K562 (cell line): Measurements from ENCODE around the gene WDR70. TPM values are rescaled to one million over a fixed set of nuclear protein-coding genes. Genes with fewer than 3 reads are reported as not detected.
"Not testable (repeated sequence)": the region's sequence is repeated elsewhere in the genome, so short reads cannot be mapped to it uniquely, and the experiment has no call there.

Source experiments
- ATAC-seq: fragments of 200-7000 bp; cut with Tn5 transposase; 3 replicates; pipeline ENCODE4 v1.9.1; 2020; ENCODE audit warnings: moderate library complexity
- Bru-seq: library from RNA; stranded (reverse); fragments of 400-500 nt; gene quantifications from one replicate; lab custom pipeline; 2021; lab: Mats Ljungman, UMichigan
- BruChase-seq, 2 experiments: library from RNA; stranded (reverse); fragments of 400-500 nt; gene quantifications; one replicate each; lab custom pipeline; 2021; lab: Mats Ljungman, UMichigan
- BruUV-seq: library from RNA; stranded (reverse); fragments of 400-500 nt; replicated peaks from 2 replicates; lab custom pipeline; 2021; lab: Mats Ljungman, UMichigan
- CTCF ChIA-PET: fragments of 300-600 bp; formaldehyde crosslinking; extraction: SDS; loops from one replicate; lab custom pipeline; 2021; ENCODE audit warnings: low intra/inter-chr PET ratio; lab: Yijun Ruan, JAX
- POLR2A ChIA-PET: fragments of 300-600, 350-650 bp; sonication (Branson Sonifier 250); formaldehyde crosslinking; extraction: SDS; loops from one replicate; lab custom pipeline; 2021; ENCODE audit warnings: antibody characterized with exemption, inconsistent platforms; lab: Yijun Ruan, JAX
- DNase-seq, 4 experiments: peaks; one replicate each; pipeline versions ENCODE4 v3.0.0 to v3.0.0-alpha.2; 2011 to 2018; ENCODE audit warnings: low spot score in 3 of 4, mixed read lengths in 3 of 4; ENCODE audit errors: extremely low read depth in 1 of 4
- FAIRE-seq: peaks from 2 replicates; lab custom pipeline; 2011; peaks lifted over from hg19 to GRCh38; lab: Jason Lieb, UNC
- H2AFZ ChIP-seq: 2 replicates; pipeline ENCODE4 v1.6.0; 2011; ENCODE audit warnings: low read depth, low read length, control low read depth, inconsistent platforms
- H3K27ac ChIP-seq: fragments of 200-600 bp; 3 replicates; pipeline ENCODE4 v1.8.0; 2011; ENCODE audit warnings: low read depth, mild to moderate bottlenecking, control low read depth, inconsistent platforms, low read length, moderate library complexity, mixed read lengths; ENCODE audit errors: extremely low read depth
- H3K27me3 ChIP-seq, 2 experiments: fragments of 300-600 bp in 1 of 2; 2 replicates in 1 of 2; 3 replicates in 1 of 2; pipeline versions ENCODE4 v1.6.0 to v1.8.0; 2011; ENCODE audit warnings: inconsistent platforms in 2 of 2, low read length in 2 of 2, mild to moderate bottlenecking in 1 of 2, mixed read lengths in 1 of 2, moderate library complexity in 1 of 2; ENCODE audit not compliant: control insufficient read depth in 2 of 2, insufficient read depth in 2 of 2
- H3K36me3 ChIP-seq: fragments of 300-600 bp; 3 replicates; pipeline ENCODE4 v1.8.0; 2011; ENCODE audit warnings: mild to moderate bottlenecking, low read length, inconsistent platforms; ENCODE audit not compliant: control insufficient read depth, insufficient read depth
- H3K4me1 ChIP-seq, 2 experiments: fragments of 200-600 bp in 1 of 2; replicated peaks in 1 of 2; 2 replicates in 1 of 2; 3 replicates in 1 of 2; pipeline versions ENCODE4 v1.5.1 to v1.8.0; 2011; ENCODE audit warnings: inconsistent platforms in 2 of 2, low read length in 2 of 2, mild to moderate bottlenecking in 1 of 2, mixed read lengths in 1 of 2, moderate library complexity in 1 of 2; ENCODE audit not compliant: control insufficient read depth in 2 of 2, insufficient read depth in 2 of 2
- H3K4me2 ChIP-seq: 2 replicates; pipeline ENCODE4 v1.6.1; 2011; ENCODE audit warnings: low read length, control low read depth, inconsistent platforms, mixed read lengths; ENCODE audit not compliant: insufficient read depth
- H3K4me3 ChIP-seq: fragments of 200-600 bp; sonication (generic), shearing (Covaris generic); 2 replicates; pipeline ENCODE4 v1.5.1; 2016; ENCODE audit warnings: control low read depth, inconsistent platforms
- H3K79me2 ChIP-seq: fragments of 200-600 bp; 3 replicates; pipeline ENCODE4 v1.8.0; 2011; ENCODE audit warnings: low read length, inconsistent platforms; ENCODE audit not compliant: control insufficient read depth, insufficient read depth
- H3K9ac ChIP-seq, 2 experiments: 2 replicates each; pipeline versions ENCODE4 v1.6.0 to v1.6.1; 2011; ENCODE audit warnings: low read depth in 2 of 2, low read length in 2 of 2, control low read depth in 1 of 2, inconsistent platforms in 1 of 2, mild to moderate bottlenecking in 1 of 2, mixed read lengths in 1 of 2; ENCODE audit not compliant: insufficient read depth in 1 of 2
- H3K9me1 ChIP-seq: one replicate; pipeline ENCODE4 v1.6.0; 2011; ENCODE audit warnings: inconsistent platforms, mild to moderate bottlenecking, low read length, moderate library complexity; ENCODE audit not compliant: control insufficient read depth, insufficient read depth
- H3K9me3 ChIP-seq: replicated peaks from 2 replicates; pipeline ENCODE4 v1.5.1; 2011; ENCODE audit warnings: low read depth, low read length, inconsistent platforms; ENCODE audit not compliant: control insufficient read depth, insufficient read depth
- H4K20me1 ChIP-seq: replicated peaks from 2 replicates; pipeline ENCODE4 v1.6.1; 2011; ENCODE audit warnings: low read length, inconsistent platforms, mixed read lengths; ENCODE audit not compliant: control insufficient read depth, insufficient read depth
- ATF1 ChIP-seq, 2 experiments: fragments of 450-650 bp in 1 of 2; IDR thresholded peaks; 2 replicates each; pipeline ENCODE4 v1.6.1; 2016; ENCODE audit warnings: missing compliant biosample characterization in 1 of 2, missing genetic modification characterization in 1 of 2
- CREB1 ChIP-seq, 2 experiments: sonication (generic) in 1 of 2; formaldehyde crosslinking in 1 of 2; IDR thresholded peaks; 2 replicates each; pipeline versions ENCODE4 v1.6.1 to v1.8.0; 2012 to 2022; ENCODE audit warnings: inconsistent platforms in 1 of 2, mild to moderate bottlenecking in 1 of 2, missing genetic modification reagents in 1 of 2, moderate library complexity in 1 of 2
- MBD2 ChIP-seq: sonication (generic); IDR thresholded peaks from 2 replicates; pipeline ENCODE4 v1.6.1; 2016; ENCODE audit warnings: low read depth, borderline replicate concordance
- NCOR1 ChIP-seq: fragments of 450-650 bp; IDR thresholded peaks from 2 replicates; pipeline ENCODE4 v1.6.1; 2016; ENCODE audit warnings: mild to moderate bottlenecking, moderate library complexity
- RBFOX2 ChIP-seq: fragments of 200-400 bp; formaldehyde crosslinking; IDR thresholded peaks from 2 replicates; pipeline ENCODE4 v1.6.1; 2017; ENCODE audit warnings: low read depth, mild to moderate bottlenecking, low read length, moderate library complexity
- SIN3A ChIP-seq, 2 experiments: fragments of 150-350 bp in 1 of 2; IDR thresholded peaks; 2 replicates each; pipeline ENCODE4 v1.6.1; 2011 to 2016; ENCODE audit warnings: borderline replicate concordance in 2 of 2, low read depth in 2 of 2, low read length in 2 of 2, mild to moderate bottlenecking in 2 of 2, moderate library complexity in 2 of 2; ENCODE audit not compliant: control insufficient read depth in 1 of 2
- whole genome bisulfite sequencing: fragments of 100-300 bp; shearing (Covaris generic); methylation state at CpG from one replicate; pipeline ENCODE4 v1.1.6; 2016; ENCODE audit warnings: low coverage, mixed read lengths; ENCODE audit not compliant: insufficient coverage; ENCODE audit errors: missing lambda C conversion rate; 5-methylcytosine and 5-hydroxymethylcytosine counted together
- in situ Hi-C: fragments of 300-500 bp; cut with MboI; formaldehyde crosslinking; loops from 4 replicates; pipeline ENCODE4 v1.15.0; 2018; ENCODE audit warnings: inconsistent platforms, mixed read lengths
- intact Hi-C: fragments of 100-400 bp; cut with micrococcal nuclease; formaldehyde crosslinking; loops from 2 replicates; pipeline ENCODE4 v1.14.2; 2022
- long read RNA-seq, 3 experiments: library from polyadenylated mRNA in 2 of 3; library from RNA in 1 of 3; unstranded in 2 of 3; stranded (forward) in 1 of 3; transcript quantifications; one replicate each; pipeline ENCODE4 v2.0.0, GENCODE V29; 2019 to 2022
- polyA minus RNA-seq, 3 experiments: library from RNA; depleted of rRNA, polyadenylated mRNA; stranded (reverse); fragments of >200 nt; gene quantifications; 2 replicates each; pipeline ENCODE4 v1.2.3, GENCODE V29; 2011
- polyA plus RNA-seq, 8 experiments: library from polyadenylated mRNA; depleted of rRNA in 4 of 8; stranded (reverse) in 5 of 8; unstranded in 3 of 8; fragments of >200 nt; fragmentation: Nextera tagmentation in 2 of 8; fragmentation: Illumina TruSeq in 1 of 8; extraction: Ambion mirVana in 2 of 8; extraction: Trizol in 1 of 8; gene quantifications; 2 replicates each; pipeline versions ENCODE4 v1.2.1 to v1.2.3, GENCODE V29; 2011 to 2014; ENCODE audit warnings: inconsistent platforms in 1 of 8, missing spikeins in 1 of 8
- total RNA-seq, 7 experiments: library from RNA; depleted of rRNA in 6 of 7; stranded (reverse); fragments of >200 nt in 6 of 7; fragmentation: Illumina TruSeq in 2 of 7; extraction: Trizol in 2 of 7; gene quantifications; 2 replicates each; pipeline versions ENCODE4 v1.2.1 to v1.2.3, GENCODE V29; 2011 to 2021; ENCODE audit warnings: low replicate concordance in 1 of 7
- TF ChIP-seq, protein P1 (sequence below): fragments of 250-450 bp; sonication (Bioruptor Pico); IDR thresholded peaks from 2 replicates; pipeline ENCODE4 v1.4.0; 2020; ENCODE audit warnings: mild to moderate bottlenecking
- TF ChIP-seq, protein P2 (sequence below): fragments of 250-450 bp; sonication (Bioruptor Pico); IDR thresholded peaks from 2 replicates; pipeline ENCODE4 v1.9.0; 2021; ENCODE audit warnings: mild to moderate bottlenecking, inconsistent platforms
- TF ChIP-seq, protein P3 (sequence below), 2 experiments: fragments of 450-650 bp; IDR thresholded peaks; 2 replicates each; pipeline ENCODE4 v1.6.1; 2016

Gene WDR70
- 62.3 and 110 TPM in 2 replicates for total RNA-seq (2011; cell fraction: chromatin; rRNA removed; ENCODE audit: low replicate concordance)
- 49.2 and 54.7 TPM in 2 replicates for total RNA-seq (2011; cell fraction: nucleolus; rRNA removed)
- total RNA-seq (2011; cell fraction: nucleoplasm; rRNA removed), result 38.7 and 42.2 TPM in 2 replicates
- total RNA-seq (2014; rRNA removed) (30.6 and 36.2 TPM in 2 replicates), total RNA-seq (2014; rRNA removed; fragmentation: Illumina TruSeq; extraction: Trizol) (46.6 and 53.7 TPM in 2 replicates), total RNA-seq (2015; rRNA removed; fragmentation: Illumina TruSeq; extraction: Trizol) (37.6 and 40.3 TPM in 2 replicates), total RNA-seq (2021) (43.1 and 46.8 TPM in 2 replicates), polyA plus RNA-seq (2011; rRNA removed) (28.6 and 42.0 TPM in 2 replicates), polyA plus RNA-seq (2014; fragmentation: Illumina TruSeq; extraction: Trizol) (34.0 and 38.8 TPM in 2 replicates), polyA plus RNA-seq (2014; fragmentation: Nextera tagmentation; extraction: Ambion mirVana) (10 to 100 TPM; 16.8 to 27.8 TPM), polyA plus RNA-seq (2014; rRNA removed) (29.9 and 42.5 TPM in 2 replicates), polyA minus RNA-seq (2011; rRNA and poly(A)+ RNA removed) (86.2 and 93.4 TPM in 2 replicates), Bru-seq, nascent RNA (percentile 72 among the genes with signal in this experiment), BruChase-seq, experiment 1, labeled RNA remaining after a 2-hour chase (percentile 74 among the genes with signal in this experiment), BruChase-seq, experiment 2, labeled RNA remaining after a 6-hour chase (percentile 68 among the genes with signal in this experiment)
- 14.3 and 18.1 TPM in 2 replicates for polyA plus RNA-seq (2011; cell fraction: cytosol; rRNA removed)
- polyA plus RNA-seq (2011; cell fraction: nucleus; rRNA removed), result 22.7 and 25.7 TPM in 2 replicates
- polyA plus RNA-seq (2012), result 34.5 and 42.5 TPM in 2 replicates
- 23.3 and 26.0 TPM in 2 replicates for polyA minus RNA-seq (2011; cell fraction: cytosol; rRNA and poly(A)+ RNA removed)
- polyA minus RNA-seq (2011; cell fraction: nucleus; rRNA and poly(A)+ RNA removed), result 43.9 and 59.9 TPM in 2 replicates
- long read RNA-seq, experiment 1, transcript WDR70-201 (18 exons, 2,983 nt), result major isoform, 48 of 76 reads
- long read RNA-seq, experiment 1, partial matches to known transcripts, result 12 of 76 reads
- long read RNA-seq, experiment 1, other reads (novel, unspliced or antisense), result 11 of 76 reads
- long read RNA-seq, experiment 2, transcript WDR70-201 (18 exons, 2,983 nt), result major isoform, 17 of 35 reads
- long read RNA-seq, experiment 2, partial matches to known transcripts, result 13 of 35 reads
- long read RNA-seq, experiment 2, other reads (novel, unspliced or antisense), result 5 of 35 reads
- long read RNA-seq, experiment 3, transcript WDR70-201 (18 exons, 2,983 nt), result major isoform, 17 of 25 reads
- long read RNA-seq, experiment 3, partial matches to known transcripts, result 5 of 25 reads
- long read RNA-seq, experiment 3, other reads (novel, unspliced or antisense), result 1 of 25 reads

DNA sequence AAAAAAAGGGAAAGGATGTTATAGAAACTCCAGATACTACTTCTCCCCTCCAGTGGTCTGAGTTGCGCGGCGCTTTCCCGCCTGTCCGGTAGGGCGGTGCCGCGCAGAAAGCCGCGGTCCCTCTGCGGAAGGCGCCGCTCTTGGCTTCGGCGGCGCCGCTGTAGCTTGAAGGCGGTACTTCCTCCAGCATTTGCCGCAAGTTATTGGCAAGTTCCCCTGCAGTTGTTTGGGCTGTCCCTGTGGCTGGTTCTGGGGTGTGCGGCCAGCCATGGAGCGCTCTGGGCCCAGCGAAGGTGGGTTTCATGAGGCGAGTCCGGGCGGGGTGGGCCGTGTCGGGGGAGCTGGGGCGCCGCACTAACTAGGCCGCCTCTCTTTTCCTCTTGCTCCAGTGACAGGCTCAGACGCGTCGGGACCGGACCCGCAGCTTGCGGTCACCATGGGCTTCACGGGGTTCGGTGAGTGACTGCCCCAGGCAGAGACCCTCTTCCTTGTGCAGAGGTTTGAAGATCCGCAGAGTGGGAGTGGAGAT is at the start of gene WDR70:
Gene WDR70, plus strand, starts transcription at position 219 of the 529 bp plus-strand sequence. Its CDS starts 50 bp downstream, at position 269.
- intact Hi-C loops, result loop anchor here (1.0 to 10.0 kb wide), 2 partner anchors 8 to 504 kb away; partner anchors contain the start of genes NIPBL and NUP155
- H3K79me2 ChIP-seq; CTCF ChIA-PET; H3K27me3 ChIP-seq; H3K4me1 ChIP-seq; H4K20me1 ChIP-seq; BruUV-seq; H3K9me1 ChIP-seq; H3K9me3 ChIP-seq; in situ Hi-C loops; TF ChIP-seq ATF1 (CRISPR knock-in tag; IDR thresholded peaks at IDR 0.05): not testable (repeated sequence)
- Histone ChIP-seq H3K4me3 (peak within 1 kb of the TSS; percentile 73), H3K27ac (peak within 1 kb of the TSS; percentile 45; the same call in 2 of the 3 replicates), H3K4me2 (peak within 1 kb of the TSS; percentile 85), H3K36me3 (peaks cover 20% of the 10 kb centered on the region; the same call in 1 of the 3 replicates), H2AFZ (peak within 1 kb of the TSS; percentile 75), H3K9ac (peak within 1 kb of the TSS; percentile 76 to 91)
- FAIRE-seq, result peak; percentile 93
- ATAC-seq, result peak; percentile 99
- WGBS, result 2% methylated on average over 16 of the region's 39 CpGs
- DNase-seq, result peak; percentile 60 to 96 (median 72)
- POLR2A ChIA-PET, result interaction anchor here (1.0 to 2.0 kb wide), 3 partner anchors 8 to 27 kb away, joined by 3 to 19 read pairs (median 3); partner anchors contain the start of gene NUP155
- TF ChIP-seq RBFOX2 (peak; percentile 90), ATF1 (tag; IDR thresholded peaks at IDR 0.05) (peak; percentile 38; the same call in 1 of the 2 replicates), SIN3A (IDR thresholded peaks at IDR 0.05; ENCODE audit: borderline replicate concordance in 2 of 2, control insufficient read depth in 1 of 2, low read depth in 2 of 2, low read length in 2 of 2) (peak; percentile 53 to 87; a peak in 2 of 4 replicates), NCOR1 (peak; percentile 34; the same call in 1 of the 2 replicates), MBD2 (peak; percentile 78), CREB1 (IDR thresholded peaks at IDR 0.05) (peak; percentile 61), CREB1 (CRISPR knock-in tag; IDR thresholded peaks at IDR 0.05) (peak; percentile 28; the same call in 1 of the 2 replicates)
- TF ChIP-seq, protein P1, sequence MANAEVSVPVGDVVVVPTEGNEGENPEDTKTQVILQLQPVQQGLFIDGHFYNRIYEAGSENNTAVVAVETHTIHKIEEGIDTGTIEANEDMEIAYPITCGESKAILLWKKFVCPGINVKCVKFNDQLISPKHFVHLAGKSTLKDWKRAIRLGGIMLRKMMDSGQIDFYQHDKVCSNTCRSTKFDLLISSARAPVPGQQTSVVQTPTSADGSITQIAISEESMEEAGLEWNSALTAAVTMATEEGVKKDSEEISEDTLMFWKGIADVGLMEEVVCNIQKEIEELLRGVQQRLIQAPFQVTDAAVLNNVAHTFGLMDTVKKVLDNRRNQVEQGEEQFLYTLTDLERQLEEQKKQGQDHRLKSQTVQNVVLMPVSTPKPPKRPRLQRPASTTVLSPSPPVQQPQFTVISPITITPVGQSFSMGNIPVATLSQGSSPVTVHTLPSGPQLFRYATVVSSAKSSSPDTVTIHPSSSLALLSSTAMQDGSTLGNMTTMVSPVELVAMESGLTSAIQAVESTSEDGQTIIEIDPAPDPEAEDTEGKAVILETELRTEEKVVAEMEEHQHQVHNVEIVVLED (CRISPR knock-in tag), result peak; percentile 77
- TF ChIP-seq, protein P2, sequence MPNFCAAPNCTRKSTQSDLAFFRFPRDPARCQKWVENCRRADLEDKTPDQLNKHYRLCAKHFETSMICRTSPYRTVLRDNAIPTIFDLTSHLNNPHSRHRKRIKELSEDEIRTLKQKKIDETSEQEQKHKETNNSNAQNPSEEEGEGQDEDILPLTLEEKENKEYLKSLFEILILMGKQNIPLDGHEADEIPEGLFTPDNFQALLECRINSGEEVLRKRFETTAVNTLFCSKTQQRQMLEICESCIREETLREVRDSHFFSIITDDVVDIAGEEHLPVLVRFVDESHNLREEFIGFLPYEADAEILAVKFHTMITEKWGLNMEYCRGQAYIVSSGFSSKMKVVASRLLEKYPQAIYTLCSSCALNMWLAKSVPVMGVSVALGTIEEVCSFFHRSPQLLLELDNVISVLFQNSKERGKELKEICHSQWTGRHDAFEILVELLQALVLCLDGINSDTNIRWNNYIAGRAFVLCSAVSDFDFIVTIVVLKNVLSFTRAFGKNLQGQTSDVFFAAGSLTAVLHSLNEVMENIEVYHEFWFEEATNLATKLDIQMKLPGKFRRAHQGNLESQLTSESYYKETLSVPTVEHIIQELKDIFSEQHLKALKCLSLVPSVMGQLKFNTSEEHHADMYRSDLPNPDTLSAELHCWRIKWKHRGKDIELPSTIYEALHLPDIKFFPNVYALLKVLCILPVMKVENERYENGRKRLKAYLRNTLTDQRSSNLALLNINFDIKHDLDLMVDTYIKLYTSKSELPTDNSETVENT (CRISPR knock-in tag), result peak; percentile 99
- TF ChIP-seq, protein P3, sequence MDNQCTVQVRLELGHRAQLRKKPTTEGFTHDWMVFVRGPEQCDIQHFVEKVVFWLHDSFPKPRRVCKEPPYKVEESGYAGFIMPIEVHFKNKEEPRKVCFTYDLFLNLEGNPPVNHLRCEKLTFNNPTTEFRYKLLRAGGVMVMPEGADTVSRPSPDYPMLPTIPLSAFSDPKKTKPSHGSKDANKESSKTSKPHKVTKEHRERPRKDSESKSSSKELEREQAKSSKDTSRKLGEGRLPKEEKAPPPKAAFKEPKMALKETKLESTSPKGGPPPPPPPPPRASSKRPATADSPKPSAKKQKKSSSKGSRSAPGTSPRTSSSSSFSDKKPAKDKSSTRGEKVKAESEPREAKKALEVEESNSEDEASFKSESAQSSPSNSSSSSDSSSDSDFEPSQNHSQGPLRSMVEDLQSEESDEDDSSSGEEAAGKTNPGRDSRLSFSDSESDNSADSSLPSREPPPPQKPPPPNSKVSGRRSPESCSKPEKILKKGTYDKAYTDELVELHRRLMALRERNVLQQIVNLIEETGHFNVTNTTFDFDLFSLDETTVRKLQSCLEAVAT (IDR thresholded peaks at IDR 0.05), result peak in 1 of 2 experiments; percentile 39; a peak in 1 of 4 replicates
